Type B pancreatic cell (in vitro differentiated cells): Measurements from ENCODE around the gene ZNF593. TPM values are rescaled to one million over a fixed set of nuclear protein-coding genes. Genes with fewer than 3 reads are reported as not detected.

Experiments used
- DNase-seq: peaks from one replicate; pipeline ENCODE4 v3.0.0; 2021; ENCODE audit warnings: mixed read lengths; ENCODE audit not compliant: unreplicated experiment; ENCODE audit errors: extremely low spot score
- H3K27ac Mint-ChIP-seq: 2 replicates; pipeline ENCODE4 v1.8.0; 2021; ENCODE audit warnings: mild to moderate bottlenecking, mixed read lengths
- H3K27me3 Mint-ChIP-seq: 2 replicates; pipeline ENCODE4 v1.8.0; 2021; ENCODE audit warnings: mixed read lengths
- H3K36me3 Mint-ChIP-seq: 2 replicates; pipeline ENCODE4 v1.8.0; 2021; ENCODE audit warnings: mixed read lengths
- H3K4me1 Mint-ChIP-seq: one replicate; pipeline ENCODE4 v1.8.0; 2021; ENCODE audit warnings: mixed read lengths; ENCODE audit not compliant: unreplicated experiment
- H3K4me3 Mint-ChIP-seq: 2 replicates; pipeline ENCODE4 v1.8.0; 2021; ENCODE audit warnings: mild to moderate bottlenecking, mixed read lengths
- H3K9me3 Mint-ChIP-seq: 2 replicates; pipeline ENCODE4 v1.8.0; 2021; ENCODE audit warnings: mixed read lengths
- total RNA-seq: library from RNA; stranded (reverse); gene quantifications from 2 replicates; pipeline ENCODE4 v1.2.1, GENCODE V29; 2021; ENCODE audit warnings: low replicate concordance
- TF ChIP-seq, protein P1 (sequence below): fragments of 200-600 bp; sonication (generic); conservative IDR thresholded peaks from 2 replicates; pipeline ENCODE4 v1.5.0; 2021; ENCODE audit warnings: antibody characterized with exemption, mild to moderate bottlenecking

The ZNF593 gene
- total RNA-seq, 1 donor from 2014 or later: 29.7 TPM

DNA sequence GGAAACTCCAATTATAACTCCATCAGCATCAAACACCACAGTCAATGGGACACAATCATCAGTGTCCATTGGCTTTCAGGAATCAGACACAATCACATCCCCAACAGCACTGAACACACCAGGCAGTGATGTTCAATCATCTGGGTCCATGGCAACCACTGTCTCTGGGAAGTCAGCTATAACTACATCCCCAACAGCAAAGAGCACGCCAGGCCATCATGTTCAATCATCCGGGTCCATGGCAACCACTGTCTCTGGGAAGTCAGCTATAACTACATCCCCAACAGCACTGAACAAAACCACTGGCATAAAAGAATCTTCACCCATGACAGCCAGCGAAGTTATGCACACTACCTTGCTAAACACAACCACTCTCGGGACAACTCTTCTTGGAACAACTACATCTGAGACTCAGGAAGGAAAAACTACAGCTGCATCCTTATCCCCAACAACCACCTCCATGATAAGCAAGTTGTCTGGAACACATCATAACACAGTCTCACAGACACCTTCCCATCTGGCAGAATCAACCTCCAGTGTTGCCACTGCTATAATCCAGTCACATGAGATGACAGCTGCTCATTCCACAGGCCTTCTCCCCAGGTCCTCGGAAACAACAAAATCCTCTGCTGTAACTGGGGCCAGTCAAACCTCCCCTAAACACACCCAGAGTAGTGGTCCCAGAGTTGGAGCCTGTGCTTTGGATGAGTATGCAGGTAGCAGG, 40.6 kb downstream of the ZNF593 start:
- Mint-ChIP-seq H3K4me1 (no peaks in the 10 kb centered on the region), H3K36me3 (no peaks in the 10 kb centered on the region), H3K27me3 (no peaks in the 10 kb centered on the region)

DNA sequence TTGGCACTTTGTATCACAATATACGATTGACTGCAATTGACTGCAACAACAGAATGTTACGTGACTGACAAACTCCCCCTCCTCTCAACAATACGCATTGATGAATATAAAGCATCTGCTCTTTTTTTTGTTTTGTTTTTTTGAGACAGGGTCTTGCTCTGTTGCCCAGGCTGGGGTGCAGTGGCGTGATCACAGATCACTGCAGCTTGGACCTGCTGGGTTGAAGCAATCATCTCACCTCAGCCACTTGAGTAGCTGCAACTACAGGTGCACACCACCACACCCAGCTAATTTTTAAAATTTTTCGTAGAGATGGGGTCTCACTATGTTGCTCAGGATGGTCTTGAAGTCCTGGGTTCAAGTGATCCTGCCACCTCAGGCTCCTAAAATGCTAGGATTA, 43.0 kb downstream of the ZNF593 start:
- TF ChIP-seq, protein P1, sequence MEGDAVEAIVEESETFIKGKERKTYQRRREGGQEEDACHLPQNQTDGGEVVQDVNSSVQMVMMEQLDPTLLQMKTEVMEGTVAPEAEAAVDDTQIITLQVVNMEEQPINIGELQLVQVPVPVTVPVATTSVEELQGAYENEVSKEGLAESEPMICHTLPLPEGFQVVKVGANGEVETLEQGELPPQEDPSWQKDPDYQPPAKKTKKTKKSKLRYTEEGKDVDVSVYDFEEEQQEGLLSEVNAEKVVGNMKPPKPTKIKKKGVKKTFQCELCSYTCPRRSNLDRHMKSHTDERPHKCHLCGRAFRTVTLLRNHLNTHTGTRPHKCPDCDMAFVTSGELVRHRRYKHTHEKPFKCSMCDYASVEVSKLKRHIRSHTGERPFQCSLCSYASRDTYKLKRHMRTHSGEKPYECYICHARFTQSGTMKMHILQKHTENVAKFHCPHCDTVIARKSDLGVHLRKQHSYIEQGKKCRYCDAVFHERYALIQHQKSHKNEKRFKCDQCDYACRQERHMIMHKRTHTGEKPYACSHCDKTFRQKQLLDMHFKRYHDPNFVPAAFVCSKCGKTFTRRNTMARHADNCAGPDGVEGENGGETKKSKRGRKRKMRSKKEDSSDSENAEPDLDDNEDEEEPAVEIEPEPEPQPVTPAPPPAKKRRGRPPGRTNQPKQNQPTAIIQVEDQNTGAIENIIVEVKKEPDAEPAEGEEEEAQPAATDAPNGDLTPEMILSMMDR: no peak
- no peaks in the 10 kb centered on the region for H3K9me3 Mint-ChIP-seq
- no peaks in the 10 kb centered on the region for H3K36me3 Mint-ChIP-seq

More for the DNA sequence above, 40.6 kb downstream of the ZNF593 start:
- Mint-ChIP-seq H3K4me3 (no peak overlapping the region), H3K27ac (no peak overlapping the region), H3K9me3 (no peaks in the 10 kb centered on the region)
- TF ChIP-seq, protein P1: no peak
- no peak for DNase-seq

DNA sequence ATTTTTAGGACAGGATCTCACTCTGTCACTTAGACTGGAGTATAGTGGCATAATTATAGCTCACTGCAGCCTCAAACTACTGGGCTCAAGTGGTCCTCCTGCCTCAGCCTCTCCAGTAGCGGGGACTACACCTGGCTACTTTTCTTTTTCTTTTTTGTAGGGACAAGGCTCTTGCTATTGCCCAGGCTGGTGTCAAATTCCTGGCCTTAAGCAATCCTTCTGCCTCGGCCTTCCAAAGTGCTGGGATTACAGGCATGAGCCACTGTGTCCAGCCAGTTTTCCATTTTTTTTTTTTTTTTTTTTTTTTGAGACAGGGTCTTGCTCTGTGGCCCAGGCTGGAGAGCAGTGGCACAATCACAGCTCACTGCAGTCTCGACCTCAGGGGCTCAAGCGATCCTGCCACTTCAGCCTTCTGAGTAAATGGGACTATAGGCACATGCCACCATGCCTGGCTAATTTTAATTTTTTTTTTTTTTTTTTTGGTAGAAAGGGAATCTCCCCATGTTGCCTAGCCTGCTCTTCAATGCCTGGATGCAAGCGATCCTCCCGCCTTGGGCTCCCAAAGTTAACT, 43.7 kb downstream of the ZNF593 start:
- DNase-seq: no peak
- TF ChIP-seq, protein P1: no peak
- no peaks in the 10 kb centered on the region for H3K9me3 Mint-ChIP-seq
- H3K4me3 Mint-ChIP-seq: no peak overlapping the region
- no peaks in the 10 kb centered on the region for H3K4me1 Mint-ChIP-seq
- no peak overlapping the region for H3K27ac Mint-ChIP-seq
- no peaks in the 10 kb centered on the region for H3K36me3 Mint-ChIP-seq
- no peaks in the 10 kb centered on the region for H3K27me3 Mint-ChIP-seq

More for the DNA sequence above, 43.0 kb downstream of the ZNF593 start:
- no peak for DNase-seq
- H3K4me1 Mint-ChIP-seq: no peaks in the 10 kb centered on the region
- no peak overlapping the region for H3K4me3 Mint-ChIP-seq
- no peaks in the 10 kb centered on the region for H3K27me3 Mint-ChIP-seq
- H3K27ac Mint-ChIP-seq: no peak overlapping the region

DNA sequence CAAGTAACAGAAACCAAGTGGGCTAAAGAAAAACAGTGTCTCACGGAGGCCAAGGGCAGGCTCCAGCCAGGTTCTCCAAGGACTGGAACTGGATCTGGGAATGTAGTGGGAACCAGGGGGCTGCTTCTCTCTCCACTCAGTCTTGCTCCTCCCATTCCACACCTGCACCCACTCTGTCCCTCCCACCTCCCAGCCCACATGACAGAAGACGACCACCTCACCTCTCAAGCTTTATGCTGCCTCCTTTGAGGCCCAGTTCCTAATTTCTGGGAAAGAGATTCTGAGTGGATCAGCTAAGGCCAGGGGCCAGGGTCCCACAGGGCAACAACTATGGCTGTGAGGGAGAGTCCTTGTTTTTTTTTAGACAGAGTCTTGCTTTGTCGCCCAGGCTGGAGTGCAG, 45.5 kb downstream of the ZNF593 start:
- Mint-ChIP-seq H3K4me1 (peaks cover 4% of the 10 kb centered on the region), H3K27me3 (no peaks in the 10 kb centered on the region), H3K27ac (no peak overlapping the region), H3K36me3 (no peaks in the 10 kb centered on the region), H3K9me3 (no peaks in the 10 kb centered on the region), H3K4me3 (no peak overlapping the region)
- DNase-seq: no peak
- TF ChIP-seq, protein P1: no peak

DNA sequence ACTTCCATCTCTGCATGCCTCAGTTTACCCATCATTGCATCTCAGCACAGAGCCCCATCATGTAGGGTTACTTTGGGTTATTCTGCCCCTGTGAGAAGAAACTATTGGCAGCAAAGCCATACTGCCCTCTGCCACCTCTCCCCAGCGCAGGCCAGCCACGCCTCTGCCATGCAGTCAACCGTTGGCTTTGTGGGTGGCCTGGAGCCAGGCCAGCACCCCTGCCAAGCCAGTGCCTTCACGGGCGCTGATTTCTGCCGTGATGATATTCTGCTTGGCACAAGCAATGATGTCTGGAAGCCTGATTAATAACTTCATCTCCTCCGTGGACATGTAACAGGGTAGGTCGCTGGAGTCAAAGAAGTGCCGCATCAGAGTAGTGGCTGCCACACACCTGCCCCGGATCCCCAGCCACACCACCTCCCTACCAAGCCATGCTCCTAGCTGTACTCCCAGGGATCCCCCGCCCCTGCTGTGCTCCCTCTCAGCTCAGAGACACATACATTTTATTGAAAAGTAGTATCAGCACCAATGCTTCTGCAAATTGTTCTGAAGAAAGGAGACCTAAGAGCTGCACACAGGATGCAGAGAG, 49.3 kb downstream of the ZNF593 start:
- Mint-ChIP-seq H3K27ac (no peak overlapping the region), H3K27me3 (no peaks in the 10 kb centered on the region), H3K4me1 (peaks cover 7% of the 10 kb centered on the region), H3K9me3 (no peaks in the 10 kb centered on the region), H3K4me3 (no peak overlapping the region), H3K36me3 (no peaks in the 10 kb centered on the region)
- no peak for DNase-seq
- TF ChIP-seq, protein P1: no peak

Other genes with a start within 250 kb of the ZNF593 start
- 16.7 and 21.1 TPM in 2 replicates for gene PAFAH2, start 171.8 kb upstream of the ZNF593 start, total RNA-seq
- 0.31 and 4.2 TPM in 2 replicates for gene EXTL1, start 148.1 kb upstream of the ZNF593 start, total RNA-seq
- gene SLC30A2, start 123.8 kb upstream of the ZNF593 start, total RNA-seq: 4.4 and 24.4 TPM in 2 replicates
- gene TRIM63, start 102.3 kb upstream of the ZNF593 start, total RNA-seq: 1.7 and 4.1 TPM in 2 replicates
- 14.7 and 18.4 TPM in 2 replicates for gene PDIK1L, start 58.1 kb upstream of the ZNF593 start, total RNA-seq
- gene FAM110D, start 10.8 kb upstream of the ZNF593 start, total RNA-seq: 0.38 and 1.4 TPM in 2 replicates
- gene C1orf232, start 945 bp upstream of the ZNF593 start, total RNA-seq: 1.0 TPM in 1 of 2 replicates, not detected in the other
- gene ZNF593OS, start 1.9 kb downstream of the ZNF593 start, total RNA-seq: not detected in 2 replicates
- 16.5 and 50.5 TPM in 2 replicates for gene CNKSR1, start 7.6 kb downstream of the ZNF593 start, total RNA-seq
- gene CATSPER4, start 20.7 kb downstream of the ZNF593 start, total RNA-seq: not detected in 2 replicates
- 15.9 and 26.8 TPM in 2 replicates for gene CEP85, start 64.3 kb downstream of the ZNF593 start, total RNA-seq
- gene SH3BGRL3, start 110.2 kb downstream of the ZNF593 start, total RNA-seq: 78.1 and 105 TPM in 2 replicates
- 27.1 and 50.5 TPM in 2 replicates for gene UBXN11, start 136.7 kb downstream of the ZNF593 start, total RNA-seq
- gene CD52, start 148.1 kb downstream of the ZNF593 start, total RNA-seq: 0.75 and 0.93 TPM in 2 replicates
- gene CRYBG2, start 184.2 kb downstream of the ZNF593 start, total RNA-seq: 20.0 and 67.7 TPM in 2 replicates
- not detected in 2 replicates for gene ZNF683, start 202.8 kb downstream of the ZNF593 start, total RNA-seq
- gene LIN28A, start 240.9 kb downstream of the ZNF593 start, total RNA-seq: 3.1 and 26.2 TPM in 2 replicates